A549 (cell line): Measurements from ENCODE around the gene PLA2G2E. TPM values are rescaled to one million over a fixed set of nuclear protein-coding genes. Genes with fewer than 3 reads are reported as not detected.

Experiments
- ATAC-seq, 2 experiments: fragments of 200-7000 bp in 1 of 2; fragments of >200 bp in 1 of 2; cut with Nextera tagmentation in 1 of 2; cut with Tn5 transposase in 1 of 2; 3 replicates each; pipeline versions ENCODE4 v1.8.0 to v1.9.1; 2018 to 2020; ENCODE audit warnings: mild to moderate bottlenecking in 1 of 2, moderate library complexity in 1 of 2
- CTCF ChIA-PET: fragments of 300-600 bp; sonication (Branson Sonifier 250); formaldehyde crosslinking; extraction: SDS; loops from one replicate; lab custom pipeline; 2021; ENCODE audit warnings: antibody characterized with exemption, inconsistent platforms; lab: Yijun Ruan, JAX
- POLR2A ChIA-PET: fragments of 350-600 bp; formaldehyde crosslinking; extraction: SDS; loops from one replicate; lab custom pipeline; 2021; ENCODE audit warnings: antibody characterized with exemption, inconsistent platforms; lab: Yijun Ruan, JAX
- DNase-seq, 2 experiments: peaks; one replicate each; pipeline versions ENCODE4 v3.0.0 to v3.0.0-alpha.2; 2011 to 2016; ENCODE audit warnings: low read depth in 1 of 2, low spot score in 1 of 2
- FAIRE-seq: peaks from 2 replicates; lab custom pipeline; 2011; peaks lifted over from hg19 to GRCh38; lab: Jason Lieb, UNC
- H3K27ac ChIP-seq, 2 experiments: fragments of >200 bp; sonication (Bioruptor Twin); formaldehyde crosslinking; 3 replicates each; pipeline ENCODE4 v1.5.1; 2016 to 2017
- H3K4me1 ChIP-seq: fragments of >200 bp; sonication (Bioruptor Twin); formaldehyde crosslinking; 3 replicates; pipeline ENCODE4 v1.6.1; 2016
- H3K4me2 ChIP-seq: fragments of >200 bp; sonication (Bioruptor Twin); formaldehyde crosslinking; 3 replicates; pipeline ENCODE4 v1.6.1; 2016
- H3K4me3 ChIP-seq: fragments of >200 bp; sonication (Bioruptor Twin); formaldehyde crosslinking; 3 replicates; pipeline ENCODE4 v1.5.1; 2016
- H3K9me3 ChIP-seq: fragments of >200 bp; sonication (Bioruptor Twin); formaldehyde crosslinking; 3 replicates; pipeline ENCODE4 v1.6.1; 2016
- CEBPB ChIP-seq, 2 experiments: fragments of >200 bp in 1 of 2; sonication (Bioruptor Twin) in 1 of 2; formaldehyde crosslinking in 1 of 2; IDR thresholded peaks; 2 replicates each; pipeline ENCODE4 v1.6.1; 2012 to 2016
- CHD2 ChIP-seq: fragments of 150-350 bp; IDR thresholded peaks from 2 replicates; pipeline ENCODE4 v1.6.1; 2014; ENCODE audit warnings: low read length; ENCODE audit not compliant: partially characterized antibody
- CHD4 ChIP-seq: fragments of 200-600 bp; sonication (generic); IDR thresholded peaks from 2 replicates; pipeline ENCODE4 v1.6.1; 2016; ENCODE audit warnings: antibody characterized with exemption, mild to moderate bottlenecking, borderline replicate concordance
- EHF ChIP-seq: fragments of 250-450 bp; sonication (Bioruptor Pico); IDR thresholded peaks from 2 replicates; pipeline ENCODE4 v1.5.0; 2020; ENCODE audit warnings: mild to moderate bottlenecking
- EHMT2 ChIP-seq: fragments of 200-600 bp; sonication (generic); IDR thresholded peaks from 2 replicates; pipeline ENCODE4 v1.6.1; 2016; ENCODE audit warnings: antibody characterized with exemption, low read depth, mild to moderate bottlenecking, moderate library complexity
- EP300 ChIP-seq, 2 experiments: fragments of >200 bp; sonication (Bioruptor Twin); formaldehyde crosslinking; IDR thresholded peaks; 2 replicates in 1 of 2; 3 replicates in 1 of 2; pipeline ENCODE4 v1.6.1; 2016 to 2017
- FOSL2 ChIP-seq, 2 experiments: fragments of 450-650 bp in 1 of 2; fragments of >200 bp in 1 of 2; sonication (Bioruptor Twin) in 1 of 2; formaldehyde crosslinking; IDR thresholded peaks; 2 replicates each; pipeline versions ENCODE4 v1.5.0 to v1.6.1; 2016 to 2020; ENCODE audit warnings: mild to moderate bottlenecking in 1 of 2, moderate library complexity in 1 of 2
- GATA3 ChIP-seq: IDR thresholded peaks from 2 replicates; pipeline ENCODE4 v1.6.1; 2012; ENCODE audit warnings: borderline replicate concordance
- HDAC2 ChIP-seq: fragments of 200-600 bp; sonication (generic); IDR thresholded peaks from 2 replicates; pipeline ENCODE4 v1.6.1; 2016
- HOXB13 ChIP-seq: fragments of 250-450 bp; sonication (Bioruptor Pico); IDR thresholded peaks from 2 replicates; pipeline ENCODE4 v1.5.0; 2020; ENCODE audit warnings: low read depth, mild to moderate bottlenecking, moderate library complexity
- HOXB5 ChIP-seq: fragments of 250-450 bp; sonication (Bioruptor Pico); IDR thresholded peaks from 2 replicates; pipeline ENCODE4 v1.5.0; 2020; ENCODE audit warnings: mild to moderate bottlenecking, moderate library complexity
- JUN ChIP-seq, 2 experiments: fragments of >200 bp; sonication (Bioruptor Twin); formaldehyde crosslinking; IDR thresholded peaks; 2 replicates in 1 of 2; 3 replicates in 1 of 2; pipeline ENCODE4 v1.6.1; 2016 to 2017
- MYC ChIP-seq: IDR thresholded peaks from 2 replicates; pipeline ENCODE4 v1.6.1; 2012; ENCODE audit warnings: mild to moderate bottlenecking, inconsistent platforms, low read length, improper control_type of control experiment, borderline replicate concordance
- NFE2L2 ChIP-seq: fragments of 150-350 bp; conservative IDR thresholded peaks from 2 replicates; pipeline ENCODE4 v1.6.1; 2014; ENCODE audit warnings: low read length
- NR3C1 ChIP-seq: fragments of >200 bp; sonication (Bioruptor Twin); formaldehyde crosslinking; IDR thresholded peaks from 3 replicates; pipeline ENCODE4 v1.6.1; 2017
- RARB ChIP-seq: fragments of 250-450 bp; sonication (Bioruptor Pico); IDR thresholded peaks from 2 replicates; pipeline ENCODE4 v1.8.0; 2021; ENCODE audit warnings: mild to moderate bottlenecking, moderate library complexity
- ZC3H11A ChIP-seq: fragments of 450-650 bp; IDR thresholded peaks from 2 replicates; pipeline ENCODE4 v1.6.1; 2014; ENCODE audit warnings: antibody characterized with exemption, mild to moderate bottlenecking
- ZNF302 ChIP-seq: fragments of 250-450 bp; sonication (Bioruptor Pico); IDR thresholded peaks from 2 replicates; pipeline ENCODE4 v1.9.0; 2021; ENCODE audit warnings: inconsistent platforms, mild to moderate bottlenecking, moderate library complexity
- ZSCAN20 ChIP-seq: fragments of 250-450 bp; sonication (Bioruptor Pico); IDR thresholded peaks from 2 replicates; pipeline ENCODE4 v1.8.0; 2022; ENCODE audit warnings: mild to moderate bottlenecking, moderate library complexity
- WGBS: methylation state at CpG from one replicate; pipeline ENCODE4 v1.1.6; 2017; ENCODE audit errors: missing lambda C conversion rate; 5-methylcytosine and 5-hydroxymethylcytosine counted together
- polyA plus RNA-seq, 4 experiments: library from polyadenylated mRNA; depleted of rRNA in 3 of 4; stranded (reverse); fragments of >200 nt; fragmentation: RNase III in 1 of 4; extraction: RNeasy Plus Mini Kit Qiagen cat#74134 plus additional on column Dnase treatment in 1 of 4; gene quantifications; 2 replicates in 3 of 4; 3 replicates in 1 of 4; pipeline ENCODE4 v1.2.3, GENCODE V29; 2011 to 2017
- TF ChIP-seq, protein P1 (sequence below): fragments of >200 bp; sonication (Bioruptor Twin); formaldehyde crosslinking; IDR thresholded peaks from 3 replicates; pipeline ENCODE4 v1.5.1; 2016
- TF ChIP-seq, protein P2 (sequence below): fragments of 200-600 bp; sonication (generic); IDR thresholded peaks from 2 replicates; pipeline ENCODE4 v1.6.1; 2016; ENCODE audit warnings: antibody characterized with exemption, mild to moderate bottlenecking, moderate library complexity
- TF ChIP-seq, protein P3 (sequence below): IDR thresholded peaks from 2 replicates; pipeline ENCODE4 v1.6.1; 2012
- TF ChIP-seq, protein P4 (sequence below): fragments of 250-450 bp; sonication (Bioruptor Pico); IDR thresholded peaks from 2 replicates; pipeline ENCODE4 v1.5.0; 2020; ENCODE audit warnings: low read depth, mild to moderate bottlenecking, moderate library complexity
- TF ChIP-seq, protein P5 (sequence below): IDR thresholded peaks from 2 replicates; pipeline ENCODE4 v1.6.1; 2012
- TF ChIP-seq, protein P6 (sequence below): fragments of >200 bp; sonication (Bioruptor Twin); formaldehyde crosslinking; IDR thresholded peaks from 3 replicates; pipeline ENCODE4 v1.6.1; 2016
- TF ChIP-seq, protein P7 (sequence below): fragments of 450-650 bp; IDR thresholded peaks from 2 replicates; pipeline ENCODE4 v1.6.1; 2014; ENCODE audit warnings: antibody characterized with exemption

The PLA2G2E gene
- polyA plus RNA-seq, 2 of the 4 experiments (the other 2 are of a cell fraction) = not detected

DNA sequence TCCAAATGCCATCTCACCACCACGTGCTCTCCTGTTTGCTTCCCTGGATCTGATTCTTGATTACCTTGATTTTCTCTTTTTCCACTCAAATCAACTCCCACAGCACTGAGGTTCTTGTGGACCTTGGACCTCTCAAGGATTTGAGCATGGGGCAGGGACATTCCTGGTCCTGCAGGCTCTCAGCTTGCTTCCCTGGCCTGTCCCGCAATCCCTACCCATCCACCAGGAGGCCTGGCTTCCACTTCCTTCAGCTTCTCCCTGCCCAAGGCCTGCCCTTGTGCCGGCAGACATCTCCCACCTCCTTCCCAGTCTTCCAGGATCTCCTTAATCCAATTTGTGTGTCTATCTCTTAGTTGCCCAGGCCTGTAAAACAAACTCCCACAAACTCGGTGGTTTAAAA, 34.4 kb upstream of the PLA2G2E start:
- TF ChIP-seq FOSL2 (IDR thresholded peaks at IDR 0.05) (no peak), FOSL2 (CRISPR knock-in tag; IDR thresholded peaks at IDR 0.05) (no peak), CEBPB (IDR thresholded peaks at IDR 0.05) (no peak), MYC (no peak), NFE2L2 (no peak), EP300 (IDR thresholded peaks at IDR 0.05) (no peak), RARB (CRISPR knock-in tag) (no peak), HOXB5 (no peak), ZC3H11A (no peak), GATA3 (no peak), ZNF302 (CRISPR knock-in tag) (no peak), JUN (IDR thresholded peaks at IDR 0.05) (no peak)
- TF ChIP-seq, protein P1, sequence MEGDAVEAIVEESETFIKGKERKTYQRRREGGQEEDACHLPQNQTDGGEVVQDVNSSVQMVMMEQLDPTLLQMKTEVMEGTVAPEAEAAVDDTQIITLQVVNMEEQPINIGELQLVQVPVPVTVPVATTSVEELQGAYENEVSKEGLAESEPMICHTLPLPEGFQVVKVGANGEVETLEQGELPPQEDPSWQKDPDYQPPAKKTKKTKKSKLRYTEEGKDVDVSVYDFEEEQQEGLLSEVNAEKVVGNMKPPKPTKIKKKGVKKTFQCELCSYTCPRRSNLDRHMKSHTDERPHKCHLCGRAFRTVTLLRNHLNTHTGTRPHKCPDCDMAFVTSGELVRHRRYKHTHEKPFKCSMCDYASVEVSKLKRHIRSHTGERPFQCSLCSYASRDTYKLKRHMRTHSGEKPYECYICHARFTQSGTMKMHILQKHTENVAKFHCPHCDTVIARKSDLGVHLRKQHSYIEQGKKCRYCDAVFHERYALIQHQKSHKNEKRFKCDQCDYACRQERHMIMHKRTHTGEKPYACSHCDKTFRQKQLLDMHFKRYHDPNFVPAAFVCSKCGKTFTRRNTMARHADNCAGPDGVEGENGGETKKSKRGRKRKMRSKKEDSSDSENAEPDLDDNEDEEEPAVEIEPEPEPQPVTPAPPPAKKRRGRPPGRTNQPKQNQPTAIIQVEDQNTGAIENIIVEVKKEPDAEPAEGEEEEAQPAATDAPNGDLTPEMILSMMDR = no peak
- TF ChIP-seq, protein P2, sequence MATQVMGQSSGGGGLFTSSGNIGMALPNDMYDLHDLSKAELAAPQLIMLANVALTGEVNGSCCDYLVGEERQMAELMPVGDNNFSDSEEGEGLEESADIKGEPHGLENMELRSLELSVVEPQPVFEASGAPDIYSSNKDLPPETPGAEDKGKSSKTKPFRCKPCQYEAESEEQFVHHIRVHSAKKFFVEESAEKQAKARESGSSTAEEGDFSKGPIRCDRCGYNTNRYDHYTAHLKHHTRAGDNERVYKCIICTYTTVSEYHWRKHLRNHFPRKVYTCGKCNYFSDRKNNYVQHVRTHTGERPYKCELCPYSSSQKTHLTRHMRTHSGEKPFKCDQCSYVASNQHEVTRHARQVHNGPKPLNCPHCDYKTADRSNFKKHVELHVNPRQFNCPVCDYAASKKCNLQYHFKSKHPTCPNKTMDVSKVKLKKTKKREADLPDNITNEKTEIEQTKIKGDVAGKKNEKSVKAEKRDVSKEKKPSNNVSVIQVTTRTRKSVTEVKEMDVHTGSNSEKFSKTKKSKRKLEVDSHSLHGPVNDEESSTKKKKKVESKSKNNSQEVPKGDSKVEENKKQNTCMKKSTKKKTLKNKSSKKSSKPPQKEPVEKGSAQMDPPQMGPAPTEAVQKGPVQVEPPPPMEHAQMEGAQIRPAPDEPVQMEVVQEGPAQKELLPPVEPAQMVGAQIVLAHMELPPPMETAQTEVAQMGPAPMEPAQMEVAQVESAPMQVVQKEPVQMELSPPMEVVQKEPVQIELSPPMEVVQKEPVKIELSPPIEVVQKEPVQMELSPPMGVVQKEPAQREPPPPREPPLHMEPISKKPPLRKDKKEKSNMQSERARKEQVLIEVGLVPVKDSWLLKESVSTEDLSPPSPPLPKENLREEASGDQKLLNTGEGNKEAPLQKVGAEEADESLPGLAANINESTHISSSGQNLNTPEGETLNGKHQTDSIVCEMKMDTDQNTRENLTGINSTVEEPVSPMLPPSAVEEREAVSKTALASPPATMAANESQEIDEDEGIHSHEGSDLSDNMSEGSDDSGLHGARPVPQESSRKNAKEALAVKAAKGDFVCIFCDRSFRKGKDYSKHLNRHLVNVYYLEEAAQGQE = no peak
- TF ChIP-seq, protein P3, sequence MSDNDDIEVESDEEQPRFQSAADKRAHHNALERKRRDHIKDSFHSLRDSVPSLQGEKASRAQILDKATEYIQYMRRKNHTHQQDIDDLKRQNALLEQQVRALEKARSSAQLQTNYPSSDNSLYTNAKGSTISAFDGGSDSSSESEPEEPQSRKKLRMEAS = no peak
- TF ChIP-seq, protein P4, sequence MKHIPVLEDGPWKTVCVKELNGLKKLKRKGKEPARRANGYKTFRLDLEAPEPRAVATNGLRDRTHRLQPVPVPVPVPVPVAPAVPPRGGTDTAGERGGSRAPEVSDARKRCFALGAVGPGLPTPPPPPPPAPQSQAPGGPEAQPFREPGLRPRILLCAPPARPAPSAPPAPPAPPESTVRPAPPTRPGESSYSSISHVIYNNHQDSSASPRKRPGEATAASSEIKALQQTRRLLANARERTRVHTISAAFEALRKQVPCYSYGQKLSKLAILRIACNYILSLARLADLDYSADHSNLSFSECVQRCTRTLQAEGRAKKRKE = no peak
- Histone ChIP-seq H3K9me3 (0 out of 3 replicates have a peak, but pooled peaks cover 5% of the 10 kb centered on the region), H3K27ac (no peak overlapping the region), H3K4me2 (no peak overlapping the region), H3K4me1 (no peaks in the 10 kb centered on the region), H3K4me3 (no peak overlapping the region)
- ATAC-seq (peak; percentile 56 to 61; a peak in 3 of 6 replicates), DNase-seq (peak; percentile 5 to 10), FAIRE-seq (no peak)
- ChIA-PET POLR2A (no interaction called here), CTCF (no interaction called here)
- WGBS = 38% methylated on average over 4 of the region's 4 CpGs

DNA sequence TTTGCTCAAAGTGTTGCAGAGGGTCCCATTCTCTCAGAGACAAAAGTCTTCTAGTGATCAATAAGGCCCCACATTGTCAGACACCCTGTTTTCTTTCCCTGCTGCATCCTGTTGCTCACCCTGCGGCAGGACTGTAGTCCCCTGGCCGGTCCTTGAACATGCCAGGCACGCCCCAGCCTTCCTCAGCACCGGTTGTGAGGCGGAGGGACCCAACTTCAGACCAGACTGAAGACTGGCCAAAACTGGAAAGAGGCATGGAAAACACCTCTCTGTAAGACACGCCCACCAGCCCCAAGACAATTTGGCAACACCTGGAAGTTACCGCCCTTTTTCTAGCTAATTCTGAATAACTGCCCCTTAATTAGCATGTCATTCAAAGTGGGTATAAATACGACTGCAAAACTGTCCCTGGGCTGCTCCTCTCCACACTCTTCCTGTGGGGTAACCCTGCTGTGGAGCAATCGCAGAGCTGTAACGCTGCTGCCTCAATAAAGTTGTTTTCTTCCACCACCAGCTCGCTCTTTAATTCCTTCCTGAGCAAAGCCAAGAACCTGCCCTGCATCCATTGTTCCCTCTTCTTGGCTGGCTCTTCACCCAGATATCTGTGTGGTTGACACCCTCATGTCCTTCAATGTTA, 32.2 kb upstream of the PLA2G2E start:
- 0 out of 3 replicates have a peak, but pooled peaks cover 5% of the 10 kb centered on the region for H3K9me3 ChIP-seq
- 45% methylated on average over 11 of the region's 11 CpGs for WGBS
- H3K4me3 ChIP-seq = no peak overlapping the region
- ChIA-PET POLR2A (no interaction called here), CTCF (no interaction called here)
- no peak overlapping the region for H3K27ac ChIP-seq
- H3K4me1 ChIP-seq = no peaks in the 10 kb centered on the region
- ATAC-seq (no peak), DNase-seq (no peak), FAIRE-seq (no peak)
- H3K4me2 ChIP-seq = no peak overlapping the region
- TF ChIP-seq ZSCAN20 (CRISPR knock-in tag) (no peak), EHMT2 (no peak), NR3C1 (no peak), CEBPB (IDR thresholded peaks at IDR 0.05) (no peak), HOXB13 (no peak), HDAC2 (no peak), ZNF302 (CRISPR knock-in tag) (no peak), MYC (no peak), ZC3H11A (no peak), EHF (CRISPR knock-in tag) (no peak), NFE2L2 (no peak), CHD2 (no peak), CHD4 (no peak)
- TF ChIP-seq, protein P5, sequence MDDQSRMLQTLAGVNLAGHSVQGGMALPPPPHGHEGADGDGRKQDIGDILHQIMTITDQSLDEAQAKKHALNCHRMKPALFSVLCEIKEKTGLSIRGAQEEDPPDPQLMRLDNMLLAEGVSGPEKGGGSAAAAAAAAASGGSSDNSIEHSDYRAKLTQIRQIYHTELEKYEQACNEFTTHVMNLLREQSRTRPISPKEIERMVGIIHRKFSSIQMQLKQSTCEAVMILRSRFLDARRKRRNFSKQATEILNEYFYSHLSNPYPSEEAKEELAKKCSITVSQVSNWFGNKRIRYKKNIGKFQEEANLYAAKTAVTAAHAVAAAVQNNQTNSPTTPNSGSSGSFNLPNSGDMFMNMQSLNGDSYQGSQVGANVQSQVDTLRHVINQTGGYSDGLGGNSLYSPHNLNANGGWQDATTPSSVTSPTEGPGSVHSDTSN = no peak
- TF ChIP-seq, protein P4 = no peak
- TF ChIP-seq, protein P6, sequence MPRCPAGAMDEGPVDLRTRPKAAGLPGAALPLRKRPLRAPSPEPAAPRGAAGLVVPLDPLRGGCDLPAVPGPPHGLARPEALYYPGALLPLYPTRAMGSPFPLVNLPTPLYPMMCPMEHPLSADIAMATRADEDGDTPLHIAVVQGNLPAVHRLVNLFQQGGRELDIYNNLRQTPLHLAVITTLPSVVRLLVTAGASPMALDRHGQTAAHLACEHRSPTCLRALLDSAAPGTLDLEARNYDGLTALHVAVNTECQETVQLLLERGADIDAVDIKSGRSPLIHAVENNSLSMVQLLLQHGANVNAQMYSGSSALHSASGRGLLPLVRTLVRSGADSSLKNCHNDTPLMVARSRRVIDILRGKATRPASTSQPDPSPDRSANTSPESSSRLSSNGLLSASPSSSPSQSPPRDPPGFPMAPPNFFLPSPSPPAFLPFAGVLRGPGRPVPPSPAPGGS = no peak
- TF ChIP-seq, protein P7, sequence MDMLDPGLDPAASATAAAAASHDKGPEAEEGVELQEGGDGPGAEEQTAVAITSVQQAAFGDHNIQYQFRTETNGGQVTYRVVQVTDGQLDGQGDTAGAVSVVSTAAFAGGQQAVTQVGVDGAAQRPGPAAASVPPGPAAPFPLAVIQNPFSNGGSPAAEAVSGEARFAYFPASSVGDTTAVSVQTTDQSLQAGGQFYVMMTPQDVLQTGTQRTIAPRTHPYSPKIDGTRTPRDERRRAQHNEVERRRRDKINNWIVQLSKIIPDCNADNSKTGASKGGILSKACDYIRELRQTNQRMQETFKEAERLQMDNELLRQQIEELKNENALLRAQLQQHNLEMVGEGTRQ = no peak
